Choroid plexus epithelial cell (primary cell): ENCODE measurements around the gene APOC4.

Source experiments
- DNase-seq: peaks from one replicate; pipeline ENCODE4 v3.0.0-alpha.2; 2010; ENCODE audit warnings: low read depth
- H3K4me3 ChIP-seq: 2 replicates; pipeline ENCODE4 v1.5.1; 2011; ENCODE audit warnings: low read depth, mild to moderate bottlenecking, control low read depth, low read length, moderate library complexity
- TF ChIP-seq, protein P1 (sequence below): conservative IDR thresholded peaks from 2 replicates; pipeline ENCODE4 v1.5.1; 2011; ENCODE audit warnings: low read depth, mild to moderate bottlenecking, control low read depth, inconsistent platforms, low read length, moderate library complexity

The APOC4 gene

DNA sequence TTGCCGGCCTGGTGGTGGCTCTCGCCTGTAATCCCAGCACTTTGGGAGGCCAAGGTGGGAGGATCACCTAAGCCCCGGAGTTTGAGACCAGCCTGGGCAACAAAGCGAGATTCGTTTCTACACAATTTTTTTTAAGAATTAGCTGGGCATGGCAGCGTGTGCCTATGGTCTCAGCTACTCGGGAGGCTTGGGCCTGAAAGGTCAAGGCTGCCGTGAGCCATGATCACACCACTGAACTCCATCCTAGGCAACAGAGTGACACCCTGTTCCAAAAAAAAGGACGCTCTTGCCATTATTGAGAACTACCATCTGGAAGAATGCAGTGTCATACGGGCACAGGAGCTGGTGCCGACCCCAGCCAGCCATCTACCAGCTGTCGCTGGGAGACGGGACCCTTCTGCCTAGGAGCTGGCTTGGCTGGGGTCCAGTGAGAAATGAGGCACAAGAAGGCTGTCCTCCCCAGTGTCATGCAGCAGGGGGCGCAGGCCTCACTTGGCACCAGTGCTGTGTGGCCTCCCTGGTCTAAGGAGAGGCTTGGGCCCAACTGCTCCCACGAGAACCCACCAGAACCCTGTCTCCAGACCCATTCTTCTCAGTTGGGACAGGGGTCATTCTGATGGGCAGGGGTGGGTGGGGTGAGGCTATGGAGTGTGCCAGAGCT lies 47.0 kb downstream of the APOC4 start:
- peak; percentile 78 for DNase-seq
- no peak overlapping the region for H3K4me3 ChIP-seq

DNA sequence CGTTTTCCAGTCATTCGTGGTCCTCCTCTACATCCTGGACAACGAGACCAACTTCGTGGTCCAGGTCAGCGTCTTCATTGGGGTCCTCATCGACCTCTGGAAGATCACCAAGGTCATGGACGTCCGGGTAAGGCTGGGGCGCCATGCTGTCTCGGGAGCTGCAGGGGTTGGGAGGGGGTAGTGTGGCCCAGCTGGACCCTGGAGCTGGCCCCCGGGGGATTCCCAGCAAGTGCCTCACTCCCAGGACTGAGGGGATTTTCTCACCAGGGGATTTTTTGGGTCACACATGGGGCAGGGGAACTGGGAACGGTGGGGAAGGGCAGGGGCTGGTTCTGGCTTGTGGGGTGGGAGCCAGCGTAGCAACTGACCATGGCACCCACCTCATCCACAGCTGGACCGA lies 48.4 kb downstream of the APOC4 start:
- TF ChIP-seq, protein P1, sequence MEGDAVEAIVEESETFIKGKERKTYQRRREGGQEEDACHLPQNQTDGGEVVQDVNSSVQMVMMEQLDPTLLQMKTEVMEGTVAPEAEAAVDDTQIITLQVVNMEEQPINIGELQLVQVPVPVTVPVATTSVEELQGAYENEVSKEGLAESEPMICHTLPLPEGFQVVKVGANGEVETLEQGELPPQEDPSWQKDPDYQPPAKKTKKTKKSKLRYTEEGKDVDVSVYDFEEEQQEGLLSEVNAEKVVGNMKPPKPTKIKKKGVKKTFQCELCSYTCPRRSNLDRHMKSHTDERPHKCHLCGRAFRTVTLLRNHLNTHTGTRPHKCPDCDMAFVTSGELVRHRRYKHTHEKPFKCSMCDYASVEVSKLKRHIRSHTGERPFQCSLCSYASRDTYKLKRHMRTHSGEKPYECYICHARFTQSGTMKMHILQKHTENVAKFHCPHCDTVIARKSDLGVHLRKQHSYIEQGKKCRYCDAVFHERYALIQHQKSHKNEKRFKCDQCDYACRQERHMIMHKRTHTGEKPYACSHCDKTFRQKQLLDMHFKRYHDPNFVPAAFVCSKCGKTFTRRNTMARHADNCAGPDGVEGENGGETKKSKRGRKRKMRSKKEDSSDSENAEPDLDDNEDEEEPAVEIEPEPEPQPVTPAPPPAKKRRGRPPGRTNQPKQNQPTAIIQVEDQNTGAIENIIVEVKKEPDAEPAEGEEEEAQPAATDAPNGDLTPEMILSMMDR: no peak
- H3K4me3 ChIP-seq: no peak overlapping the region
- no peak for DNase-seq

More for the DNA sequence above, 47.0 kb downstream of the APOC4 start:
- TF ChIP-seq, protein P1: peak; percentile 79

DNA sequence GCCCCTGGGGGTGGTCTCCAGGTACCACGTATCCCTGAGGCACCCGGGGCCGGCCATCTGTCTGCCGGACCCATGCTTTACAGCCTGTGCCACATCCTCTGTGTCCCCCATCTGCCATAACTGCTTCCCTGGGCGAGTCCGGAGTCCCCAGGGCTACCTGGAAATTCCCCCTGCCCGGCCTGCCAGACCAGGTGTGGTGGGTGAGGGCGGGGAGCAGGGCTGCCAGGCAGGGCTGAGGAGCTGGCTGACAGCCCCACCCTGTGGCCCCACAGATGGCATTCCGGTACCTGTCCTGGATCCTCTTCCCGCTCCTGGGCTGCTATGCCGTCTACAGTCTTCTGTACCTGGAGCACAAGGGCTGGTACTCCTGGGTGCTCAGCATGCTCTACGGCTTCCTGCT lies 48.9 kb downstream of the APOC4 start:
- TF ChIP-seq, protein P1: no peak
- no peak for DNase-seq

GRCh38 chr19:44992336-44993163 lies 50.5 kb downstream of the APOC4 start:
- H3K4me3 ChIP-seq: no peak overlapping the region
- TF ChIP-seq, protein P1: no peak
- no peak for DNase-seq

More for the DNA sequence above, 48.9 kb downstream of the APOC4 start:
- H3K4me3 ChIP-seq: no peak overlapping the region

DNA sequence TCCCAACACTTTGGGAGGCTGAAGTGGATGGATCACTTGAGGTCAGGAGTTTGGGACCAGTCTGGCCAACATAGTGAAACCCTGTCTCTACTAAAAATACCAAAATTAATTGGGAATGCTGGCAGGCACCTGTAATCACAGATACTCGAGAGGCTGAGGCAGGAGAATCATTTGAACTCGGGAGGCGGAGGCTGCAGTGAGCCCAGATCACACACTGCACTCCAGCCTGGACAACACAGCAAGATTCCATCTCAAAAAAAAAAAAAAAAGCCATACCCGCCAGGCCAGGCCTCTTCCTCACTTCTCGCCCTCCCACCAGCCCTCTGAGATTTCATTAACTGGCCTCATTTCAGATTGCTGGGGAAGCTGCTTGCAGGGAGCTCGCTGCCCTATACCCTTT lies 51.5 kb downstream of the APOC4 start:
- no peak for DNase-seq
- no peak overlapping the region for H3K4me3 ChIP-seq
- TF ChIP-seq, protein P1: no peak

GRCh38 chr19:44993926-44994537 lies 52.0 kb downstream of the APOC4 start:
- H3K4me3 ChIP-seq: no peak overlapping the region
- TF ChIP-seq, protein P1: no peak
- no peak for DNase-seq
